Suppressor macrophage treated with lipopolysaccharide for 1 hour (primary cell): Measurements from ENCODE around the gene NENF.

ENCODE experiments used
- DNase-seq, 3 donors: peaks; one replicate each; pipeline ENCODE4 v3.0.0-alpha.2; 2020 to 2022

NENF gene

GRCh38 chr1:212431644-212432043, 1.1 kb upstream of the NENF start:
- DNase-seq: no peak

DNA sequence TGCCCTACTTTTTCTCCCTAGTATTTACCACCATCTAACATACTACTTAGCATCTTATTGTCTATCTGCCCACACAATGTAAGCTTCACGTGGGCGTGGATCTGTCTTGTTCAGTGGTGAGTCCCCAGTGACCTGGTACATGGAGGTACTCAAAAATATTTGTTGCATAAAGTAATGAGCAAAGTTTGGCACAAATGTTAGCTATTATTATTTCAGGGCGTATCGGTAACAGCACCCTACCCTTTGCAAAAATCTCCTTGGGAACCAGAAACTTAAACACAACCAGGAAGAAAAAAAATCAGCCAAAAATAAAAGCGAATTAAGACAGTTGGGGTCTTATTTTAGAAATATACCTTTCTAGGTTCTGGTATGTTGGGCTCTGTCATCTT, 454 bp upstream of the NENF start:
- peak in 2 of 3 donors; percentile 23 to 32 for DNase-seq

DNA sequence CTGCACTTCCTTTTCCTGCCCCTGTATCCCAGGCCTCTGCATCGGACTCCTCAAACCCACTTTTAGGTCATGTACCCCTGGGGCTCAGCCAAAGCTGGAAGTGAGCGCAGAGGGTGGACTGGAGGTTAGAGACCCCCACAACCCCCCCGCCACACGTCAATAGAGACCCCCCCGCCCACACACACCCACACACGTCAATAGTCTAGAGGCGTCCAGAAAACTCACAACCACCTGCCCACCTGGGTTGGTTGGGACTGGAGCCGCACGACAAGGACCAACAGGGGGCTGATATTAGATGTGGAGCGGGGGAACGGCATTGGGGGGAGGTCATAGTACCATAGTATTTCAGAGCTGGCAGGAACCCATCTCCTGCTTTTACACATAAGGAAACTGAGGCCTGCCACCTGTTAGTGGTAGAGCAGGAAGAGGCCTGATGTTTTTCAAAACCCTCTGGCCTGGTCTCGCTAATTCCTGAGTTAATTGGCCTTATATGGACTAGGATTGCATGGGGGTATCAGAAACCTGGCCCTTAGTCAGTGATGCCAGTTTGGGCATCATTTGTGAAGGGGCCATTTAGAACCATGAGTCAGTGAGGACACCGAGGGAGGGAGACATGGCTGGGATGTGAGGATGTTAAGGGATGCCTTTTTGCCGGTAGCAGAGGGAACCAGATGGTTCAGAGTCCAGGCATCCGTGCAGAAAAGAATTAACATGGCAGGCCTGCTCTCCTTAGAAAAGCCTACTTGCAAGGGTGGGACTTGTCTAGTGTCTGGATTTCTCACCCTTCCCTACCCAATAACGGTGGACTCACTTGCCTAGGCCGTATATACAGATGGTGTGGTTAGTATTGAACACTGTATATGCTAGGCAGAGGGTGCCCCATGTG, 1.1 kb downstream of the NENF start:
- DNase-seq: no peak

DNA sequence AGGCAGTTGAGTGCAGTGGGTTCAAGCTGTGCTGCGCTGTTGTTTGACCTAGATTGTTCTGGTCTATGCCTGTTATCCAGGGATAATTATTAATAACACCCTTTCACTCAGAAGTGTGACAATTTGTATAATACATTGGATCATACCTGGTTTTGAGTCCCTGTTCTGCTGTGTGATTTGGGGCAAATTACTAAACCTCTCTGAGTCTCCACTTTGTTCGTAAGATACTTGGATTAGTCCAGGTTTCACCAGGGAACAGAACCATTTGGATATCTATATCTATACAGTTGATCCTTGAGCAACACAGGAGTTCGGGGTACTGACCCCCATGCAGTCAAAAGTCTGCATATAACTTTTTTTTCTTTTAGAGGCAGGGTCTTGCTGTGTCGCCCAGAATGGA, 2.3 kb downstream of the NENF start:
- no peak for DNase-seq

DNA sequence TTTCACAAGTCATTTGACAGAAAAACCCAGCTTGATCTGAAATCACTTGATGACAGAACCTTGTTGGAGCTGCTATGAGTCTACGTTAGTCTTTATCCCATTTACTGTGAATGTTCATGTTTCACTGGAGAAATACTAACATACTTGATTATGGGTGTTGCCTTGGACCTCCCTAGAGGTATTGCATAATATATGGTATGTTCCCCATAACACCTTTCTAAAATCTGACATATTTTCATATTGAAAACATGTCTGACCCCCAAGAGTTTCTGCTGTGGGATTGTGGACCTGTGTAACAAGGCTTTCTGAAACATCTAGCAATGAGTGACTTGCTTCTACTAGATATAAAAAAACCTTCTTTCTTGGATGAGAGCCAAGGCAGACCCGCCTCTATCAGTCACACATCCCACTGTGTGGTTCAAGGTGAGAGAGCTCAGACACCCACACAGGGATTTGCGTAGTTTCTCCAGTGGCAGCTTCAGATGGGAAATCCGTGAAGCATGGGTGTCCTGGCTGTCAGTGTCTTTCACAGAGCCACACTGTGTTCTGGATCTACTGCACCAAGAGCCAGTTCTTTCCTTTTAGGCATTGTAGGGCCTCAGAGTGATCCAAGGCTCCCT, 4.6 kb downstream of the NENF start:
- no peak for DNase-seq

GRCh38 chr1:212438831-212439237, 6.1 kb downstream of the NENF start:
- no peak for DNase-seq

GRCh38 chr1:212440419-212440818, 7.7 kb downstream of the NENF start:
- DNase-seq: no peak

DNA sequence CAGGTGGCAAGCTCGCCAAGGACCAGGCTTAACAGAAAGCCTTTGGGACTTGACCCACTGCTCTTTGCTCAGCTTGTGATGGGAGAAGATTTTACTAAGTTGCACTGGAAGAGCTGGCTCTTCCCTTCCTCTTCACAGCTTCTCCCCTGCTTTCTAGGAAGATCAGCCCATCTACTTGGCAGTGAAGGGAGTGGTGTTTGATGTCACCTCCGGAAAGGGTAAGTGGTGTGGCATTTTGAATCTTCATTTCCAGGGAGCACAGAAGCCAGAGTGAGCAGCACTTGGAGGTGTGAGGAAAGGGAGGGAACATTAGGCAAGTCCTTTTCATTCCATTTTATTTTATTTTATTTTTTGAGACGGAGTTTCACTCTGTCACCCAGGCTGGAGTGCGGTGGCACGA, 9.7 kb downstream of the NENF start:
- no peak for DNase-seq

DNA sequence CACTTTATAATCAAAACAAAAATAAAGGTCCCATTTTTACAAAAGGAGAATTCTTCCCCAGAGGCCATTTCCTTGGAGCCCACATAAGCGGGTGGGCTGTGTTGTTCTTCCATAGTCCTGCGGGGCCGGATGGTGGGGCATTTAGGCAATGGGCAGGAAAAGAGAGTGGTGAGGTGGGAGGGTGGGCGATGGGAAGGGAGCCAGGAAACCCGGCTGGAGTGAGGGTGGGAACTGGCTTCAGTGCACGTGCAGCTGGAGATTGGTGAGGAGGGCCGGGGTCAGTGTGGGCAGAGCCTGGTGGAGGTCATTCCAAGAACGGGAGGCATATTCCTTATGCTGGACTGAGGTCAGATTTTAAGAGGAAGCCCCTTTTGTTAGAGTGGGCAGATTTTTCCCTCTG, 13.6 kb downstream of the NENF start:
- no peak for DNase-seq

GRCh38 chr1:212447478-212447877, 14.8 kb downstream of the NENF start:
- no peak for DNase-seq

DNA sequence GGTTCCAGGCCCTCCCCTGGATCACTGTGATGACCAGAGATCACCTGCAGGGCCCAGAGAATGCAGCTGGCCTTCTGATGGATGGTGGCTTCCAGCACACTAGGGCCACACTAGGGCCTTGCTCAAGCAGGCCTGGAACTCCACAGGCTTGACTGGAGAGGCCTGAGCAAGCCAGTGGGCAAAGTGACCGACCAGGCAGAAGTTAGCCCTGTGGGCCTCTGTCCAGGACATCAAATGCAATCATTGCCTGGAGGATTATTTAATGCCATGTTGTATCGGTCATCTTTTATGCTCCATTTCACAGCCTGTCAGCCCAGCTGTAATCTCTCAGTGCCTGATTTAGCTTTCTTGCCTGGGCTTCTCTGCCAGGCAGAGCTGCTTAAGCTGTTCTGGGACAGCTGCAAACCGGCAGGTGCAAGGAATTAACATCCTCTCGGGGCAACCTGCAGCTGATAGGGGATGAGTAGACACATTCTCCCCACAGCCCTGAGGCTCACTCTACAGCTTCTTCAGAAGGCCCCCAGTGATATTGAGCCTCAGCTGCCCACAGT, 17.7 kb downstream of the NENF start:
- DNase-seq: peak in 1 of 3 donors; percentile 15

DNA sequence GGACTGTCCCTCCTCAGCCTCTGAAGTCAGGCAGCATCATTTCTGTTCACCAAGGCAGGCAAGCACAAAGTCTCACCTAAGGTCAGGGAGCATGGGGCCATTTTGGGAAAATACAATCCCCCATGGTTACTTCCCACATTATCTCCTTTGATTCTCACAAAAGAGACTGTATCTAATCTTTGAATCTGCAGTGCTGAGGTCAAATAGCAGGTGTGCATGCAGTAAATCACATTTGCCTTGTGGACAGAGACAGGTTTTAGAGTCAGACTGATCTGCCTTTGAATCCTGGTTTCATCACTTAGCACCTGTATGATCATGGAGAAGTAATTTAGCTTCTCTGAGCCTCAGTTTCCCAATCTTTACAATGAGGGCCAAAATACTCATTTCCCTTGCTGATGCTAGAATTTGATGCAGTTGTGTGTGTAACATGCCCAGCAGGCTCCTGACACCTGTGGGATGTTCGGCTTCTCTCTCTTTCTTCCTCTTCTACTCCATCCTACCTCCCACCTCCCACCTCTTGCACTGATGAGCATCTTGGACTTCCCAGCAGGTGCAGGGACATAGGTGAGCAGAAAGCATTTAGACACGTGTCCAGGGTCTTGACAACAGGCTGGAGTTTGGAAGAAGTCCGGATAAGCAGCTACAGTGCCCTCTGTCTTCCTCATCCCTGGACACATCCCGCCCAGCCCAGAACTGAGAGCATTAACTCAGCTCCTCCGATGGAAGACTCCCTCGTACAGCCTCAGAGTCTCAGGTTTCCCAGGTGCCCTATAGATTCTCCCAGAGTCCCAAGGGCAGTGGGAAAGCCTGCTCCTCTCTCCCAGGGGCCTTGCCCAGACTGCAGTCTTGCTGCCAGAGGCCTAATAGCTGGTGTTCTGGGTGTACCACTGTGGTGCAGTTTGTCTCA, 18.9 kb downstream of the NENF start:
- peak in 1 of 3 donors; percentile 12 for DNase-seq

- peak; percentile 41 to 53 (median 42) for DNase-seq
Measured at GRCh38 chr1:212452323-212453155, 19.8 kb downstream of the NENF start.

DNA sequence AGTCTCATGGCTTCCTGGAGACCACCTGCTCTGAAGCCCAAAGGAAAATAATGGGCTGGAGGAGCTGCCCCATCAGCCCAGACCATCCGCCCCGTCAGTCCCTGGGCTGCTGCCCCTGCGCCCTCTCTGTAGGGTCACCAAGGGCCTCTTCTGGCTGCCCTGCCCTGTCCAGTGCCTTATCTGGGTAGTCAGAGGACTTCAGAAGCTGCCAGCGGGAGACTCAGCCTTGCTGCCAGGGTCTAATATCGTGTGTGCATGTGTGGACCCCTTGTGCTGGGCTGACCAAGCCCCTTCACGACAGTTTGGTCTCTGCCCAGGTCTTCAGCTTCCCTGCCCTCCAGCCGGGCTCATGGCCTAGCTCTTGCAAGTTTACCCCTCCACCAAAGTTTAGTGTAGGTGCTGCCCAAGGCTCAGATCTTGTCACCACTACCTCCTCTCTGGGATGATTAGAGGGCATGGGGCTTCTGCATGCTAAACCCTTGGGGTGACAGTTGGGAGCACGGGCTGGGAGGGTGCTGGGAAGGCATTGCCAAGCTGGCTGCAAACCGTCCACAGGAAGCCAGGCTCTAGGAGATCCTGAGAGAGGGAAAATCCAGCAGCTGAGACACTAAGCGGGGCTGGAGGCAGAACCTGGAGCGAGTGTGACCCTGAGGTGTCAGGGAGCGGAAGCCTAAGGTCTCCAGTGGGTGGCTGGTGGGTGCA, 20.6 kb downstream of the NENF start:
- DNase-seq: no peak

GRCh38 chr1:212454741-212455140, 22.0 kb downstream of the NENF start:
- DNase-seq: peak in 1 of 3 donors; percentile 17

DNA sequence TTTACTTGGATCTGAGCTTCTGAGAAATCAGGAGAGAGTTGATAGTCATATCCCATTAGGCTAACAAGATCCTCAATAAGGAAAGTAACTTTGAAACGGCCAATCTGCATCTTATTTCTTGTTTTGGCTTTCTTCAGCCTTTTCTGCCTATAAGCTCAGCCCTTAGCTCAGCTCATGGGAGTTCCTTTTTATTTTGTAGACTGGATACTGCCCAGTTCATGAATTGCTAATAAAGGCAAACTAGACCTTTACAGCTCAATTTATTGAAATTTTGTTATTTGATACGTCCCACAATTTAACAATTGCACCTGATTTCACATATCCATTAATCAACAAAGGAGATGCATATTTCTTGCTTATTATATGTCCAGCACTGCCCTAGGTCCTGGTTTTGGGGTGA, 22.7 kb downstream of the NENF start:
- no peak for DNase-seq

DNA sequence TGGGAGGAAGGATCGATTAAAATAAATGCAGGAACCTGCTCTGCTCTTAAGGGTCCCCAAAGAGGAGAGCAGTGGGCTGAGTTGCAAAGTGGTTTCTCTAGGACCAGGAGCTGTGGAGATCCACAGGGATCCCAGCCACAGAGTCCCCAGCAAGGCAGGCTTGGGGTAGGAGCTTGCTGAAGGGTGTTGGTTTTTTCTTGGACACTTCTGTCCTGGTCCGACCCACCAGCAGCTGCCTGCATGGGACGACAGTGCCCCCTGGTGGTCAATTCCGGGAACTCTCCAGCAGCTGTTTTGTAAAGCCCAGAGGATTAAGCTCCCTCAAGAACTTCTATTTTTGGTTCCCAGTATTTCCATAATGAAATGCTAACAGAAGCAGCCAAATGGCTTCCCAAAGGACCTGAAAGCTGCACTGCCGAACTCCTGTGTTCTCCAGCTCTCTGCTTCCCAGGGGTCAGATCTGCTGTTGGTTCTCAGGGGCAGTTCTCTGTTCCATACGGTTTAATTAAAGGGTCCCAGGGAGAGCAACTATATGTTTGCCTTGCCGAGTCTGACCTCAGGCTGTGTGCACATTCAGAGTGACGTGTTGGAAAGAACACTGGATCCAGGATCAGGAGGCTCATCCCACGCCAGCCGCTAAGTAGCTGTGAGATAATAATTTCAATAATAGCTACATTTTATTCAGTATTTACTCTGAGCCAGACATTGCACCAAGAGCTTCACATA, 23.2 kb downstream of the NENF start:
- DNase-seq: peak; percentile 85 to 90 (median 90)

DNA sequence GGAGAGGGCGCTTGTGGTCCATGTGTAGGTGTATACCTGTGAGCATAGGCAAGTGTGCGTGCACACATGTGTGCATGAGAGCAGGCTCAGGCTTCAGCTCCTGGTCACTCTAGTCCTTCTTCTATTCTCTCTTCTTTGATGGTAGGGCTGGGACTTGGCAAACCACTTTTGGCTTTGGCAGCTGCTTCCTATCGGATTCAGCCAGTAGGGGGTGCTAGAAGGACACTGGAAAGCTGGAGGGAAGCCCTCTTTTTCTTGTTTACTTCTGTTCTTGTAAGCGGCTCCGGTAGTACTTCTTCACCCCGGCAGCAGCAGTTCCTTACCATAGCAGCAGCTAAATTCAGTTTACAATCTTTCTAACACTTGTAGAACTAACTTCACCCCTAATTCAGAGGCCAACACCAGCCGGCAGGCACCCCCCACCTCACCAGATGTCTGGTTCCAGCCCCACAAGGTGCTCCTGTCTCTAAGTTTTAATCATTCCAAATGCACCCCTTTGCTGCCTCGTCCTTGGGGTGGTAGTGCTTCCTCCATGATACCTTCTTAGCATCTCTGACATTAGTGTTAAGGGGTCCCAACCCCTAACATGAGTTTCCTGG, 25.1 kb downstream of the NENF start:
- peak; percentile 87 to 90 (median 87) for DNase-seq

- peak in 1 of 3 donors; percentile 40 for DNase-seq
Measured at GRCh38 chr1:212458817-212459216, 26.1 kb downstream of the NENF start.

- DNase-seq: no peak
Measured at GRCh38 chr1:212459656-212460055, 26.9 kb downstream of the NENF start.
